HUES6 (cell line): ENCODE data around the gene AP1G2.

Experiments used
- H3K27ac ChIP-seq: 2 replicates; pipeline ENCODE4 v1.7.0; 2013; ENCODE audit warnings: low read depth, mild to moderate bottlenecking, low read length, inconsistent platforms
- H3K27me3 ChIP-seq: 2 replicates; pipeline ENCODE4 v1.6.1; 2013; ENCODE audit warnings: low read length; ENCODE audit not compliant: control insufficient read depth, insufficient read depth
- H3K36me3 ChIP-seq: 2 replicates; pipeline ENCODE4 v1.6.1; 2013; ENCODE audit warnings: low read length; ENCODE audit not compliant: control insufficient read depth, insufficient read depth
- H3K4me1 ChIP-seq: 2 replicates; pipeline ENCODE4 v1.6.1; 2013; ENCODE audit warnings: low read length; ENCODE audit not compliant: control insufficient read depth, insufficient read depth
- H3K4me3 ChIP-seq: 2 replicates; pipeline ENCODE4 v1.5.1; 2013; ENCODE audit warnings: low read depth, low read length
- H3K9ac ChIP-seq: one replicate; pipeline ENCODE4 v1.6.1; 2013; ENCODE audit warnings: mild to moderate bottlenecking, low read length
- H3K9me3 ChIP-seq: 2 replicates; pipeline ENCODE4 v1.6.1; 2013; ENCODE audit warnings: low read depth, low read length; ENCODE audit not compliant: control insufficient read depth, insufficient read depth

The AP1G2 gene

GRCh38 chr14:23533652-23534435 is 33.7 kb downstream of the AP1G2 start:
- Histone ChIP-seq H3K9ac (peak overlapping the region; percentile 12), H3K27ac (no peak overlapping the region), H3K4me1 (peaks cover 22% of the 10 kb centered on the region), H3K4me3 (no peak overlapping the region), H3K9me3 (no peaks in the 10 kb centered on the region), H3K27me3 (no peaks in the 10 kb centered on the region), H3K36me3 (peaks cover 39% of the 10 kb centered on the region)

DNA sequence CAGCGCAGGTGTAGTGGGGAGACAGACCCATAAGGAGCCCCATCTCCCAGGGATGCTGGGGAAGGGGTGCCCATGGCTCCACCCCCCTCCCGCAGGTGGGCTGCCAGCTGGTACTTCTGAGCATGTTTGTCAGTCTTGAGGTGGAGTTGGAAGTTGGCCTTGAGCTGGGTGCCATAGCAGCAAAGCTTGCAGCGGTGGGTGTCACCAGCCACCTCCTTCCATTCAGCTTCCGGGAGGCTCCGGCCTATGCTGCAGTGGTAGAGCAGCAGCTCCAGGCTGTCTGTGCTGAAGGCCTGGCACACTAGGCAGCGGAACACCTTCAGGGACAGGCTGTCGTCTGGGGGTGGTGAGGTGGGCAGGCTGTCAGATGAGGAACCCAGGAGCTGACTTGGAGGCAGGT is 34.9 kb downstream of the AP1G2 start:
- Histone ChIP-seq H3K27ac (no peak overlapping the region), H3K27me3 (no peaks in the 10 kb centered on the region), H3K36me3 (peaks cover 40% of the 10 kb centered on the region), H3K9me3 (no peaks in the 10 kb centered on the region), H3K4me3 (no peak overlapping the region), H3K4me1 (peaks cover 20% of the 10 kb centered on the region), H3K9ac (no peak overlapping the region)

DNA sequence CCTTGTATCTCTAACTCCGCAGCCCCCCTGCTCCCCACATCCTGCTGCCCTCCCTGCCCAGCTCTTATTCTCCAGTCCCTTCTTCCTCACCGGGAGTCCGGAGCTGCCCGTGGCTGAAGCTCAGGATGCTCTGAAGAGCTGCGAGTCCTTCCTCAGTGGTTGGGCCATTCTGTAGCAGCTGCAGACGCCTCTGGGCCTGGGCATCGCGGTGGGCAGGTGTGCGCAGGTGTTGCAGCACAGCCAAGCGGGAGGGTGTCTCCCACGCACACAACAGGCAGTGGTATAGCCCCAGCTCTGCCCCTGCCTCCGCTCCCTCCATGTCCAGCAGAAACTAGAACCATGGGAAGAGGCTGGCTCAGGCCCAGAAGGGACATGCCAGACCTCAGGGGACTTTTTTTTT is 36.2 kb downstream of the AP1G2 start:
- Histone ChIP-seq H3K4me1 (peaks cover 12% of the 10 kb centered on the region), H3K36me3 (peaks cover 53% of the 10 kb centered on the region), H3K4me3 (no peak overlapping the region), H3K9ac (no peak overlapping the region), H3K27ac (no peak overlapping the region), H3K27me3 (no peaks in the 10 kb centered on the region), H3K9me3 (no peaks in the 10 kb centered on the region)

DNA sequence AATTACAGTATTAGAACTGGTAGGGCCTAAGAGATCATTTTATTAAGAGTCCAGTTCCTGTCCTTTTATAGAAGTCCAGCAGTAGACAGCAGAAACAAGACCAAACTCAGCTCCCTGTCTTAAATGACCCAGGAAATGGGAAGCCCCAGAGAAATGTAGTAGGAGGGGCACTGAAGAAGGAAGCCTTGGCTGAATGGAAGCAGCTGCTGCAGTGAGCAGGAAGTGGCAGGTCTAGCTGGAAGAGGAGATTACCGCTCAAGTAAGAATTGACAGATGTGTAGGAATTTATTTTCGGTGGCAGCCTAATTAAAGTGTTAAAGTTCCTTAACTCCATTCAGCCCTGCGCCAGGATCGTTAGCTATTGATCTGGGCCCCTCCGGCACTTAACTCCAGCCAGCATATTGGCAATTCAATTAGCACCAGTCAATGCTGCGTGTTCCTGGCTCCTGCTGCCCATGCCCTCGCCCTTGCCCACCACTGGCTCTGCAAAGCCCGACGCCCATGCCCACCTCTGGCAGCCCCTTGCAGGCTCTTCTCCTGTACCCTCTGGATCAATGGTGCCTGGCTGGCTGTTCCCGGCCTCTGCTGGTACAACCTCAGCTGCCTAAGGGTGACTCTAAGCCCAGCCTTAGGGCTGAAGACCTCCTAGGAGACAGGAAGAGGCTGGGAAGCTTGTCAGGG is 37.1 kb downstream of the AP1G2 start:
- Histone ChIP-seq H3K4me3 (no peak overlapping the region), H3K36me3 (peaks cover 61% of the 10 kb centered on the region), H3K9ac (no peak overlapping the region), H3K9me3 (no peaks in the 10 kb centered on the region), H3K27ac (no peak overlapping the region), H3K4me1 (peaks cover 16% of the 10 kb centered on the region), H3K27me3 (no peaks in the 10 kb centered on the region)

DNA sequence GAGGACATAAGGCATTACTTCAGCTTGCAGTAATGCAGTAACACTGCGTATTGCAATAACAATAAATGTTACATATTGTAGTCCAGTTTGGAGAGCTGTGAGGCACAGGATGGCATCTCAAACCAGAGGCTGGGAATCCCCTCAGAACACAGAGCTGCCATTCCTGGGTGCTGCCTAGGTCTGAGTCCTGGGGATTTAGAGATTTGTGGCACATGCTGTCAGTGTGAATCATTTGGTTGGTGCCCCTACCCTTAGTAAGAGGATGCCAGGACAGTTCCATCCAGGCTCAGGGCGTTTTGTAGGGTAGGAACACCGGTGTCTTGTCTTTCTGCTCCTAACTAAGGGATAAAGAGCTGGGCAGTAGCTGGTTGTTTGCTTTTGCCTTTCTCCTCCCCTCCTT is 38.6 kb downstream of the AP1G2 start:
- H3K4me3 ChIP-seq, result no peak overlapping the region
- H3K27me3 ChIP-seq, result no peaks in the 10 kb centered on the region
- H3K9me3 ChIP-seq, result no peaks in the 10 kb centered on the region
- H3K4me1 ChIP-seq, result peaks cover 17% of the 10 kb centered on the region
- no peak overlapping the region for H3K27ac ChIP-seq
- H3K36me3 ChIP-seq, result peaks cover 54% of the 10 kb centered on the region
- no peak overlapping the region for H3K9ac ChIP-seq

DNA sequence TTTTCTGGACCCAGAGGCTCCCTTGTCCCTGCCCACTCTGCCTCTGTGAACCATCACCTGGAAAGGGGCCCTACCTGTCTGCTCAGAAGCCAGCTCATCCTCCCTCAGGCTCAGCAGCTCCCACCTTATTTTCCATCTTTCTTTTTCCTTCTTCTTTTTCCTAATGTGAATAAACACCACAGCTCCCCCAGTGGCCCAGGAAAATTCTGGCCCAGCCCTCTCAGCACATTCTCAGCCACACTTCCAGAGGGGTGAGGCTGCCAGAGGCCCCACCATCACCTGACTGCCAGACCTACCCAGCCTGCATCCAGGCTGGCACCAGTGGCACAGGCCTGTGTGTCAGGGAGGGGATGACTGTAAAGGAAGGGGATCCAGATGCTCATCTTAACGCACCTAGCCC is 39.0 kb downstream of the AP1G2 start:
- Histone ChIP-seq H3K4me1 (peaks cover 17% of the 10 kb centered on the region), H3K9ac (no peak overlapping the region), H3K27me3 (no peaks in the 10 kb centered on the region), H3K4me3 (no peak overlapping the region), H3K9me3 (no peaks in the 10 kb centered on the region), H3K27ac (no peak overlapping the region), H3K36me3 (peaks cover 51% of the 10 kb centered on the region)

- no peak overlapping the region for H3K27ac ChIP-seq
- no peak overlapping the region for H3K4me3 ChIP-seq
- H3K36me3 ChIP-seq, result peaks cover 40% of the 10 kb centered on the region
These were observed 42.0 kb downstream of the AP1G2 start for GRCh38 chr14:23525611-23526010.

GRCh38 chr14:23524954-23525353 is 42.6 kb downstream of the AP1G2 start:
- Histone ChIP-seq H3K9ac (no peak overlapping the region), H3K9me3 (no peaks in the 10 kb centered on the region), H3K4me3 (no peak overlapping the region), H3K27ac (no peak overlapping the region), H3K27me3 (no peaks in the 10 kb centered on the region), H3K36me3 (peaks cover 40% of the 10 kb centered on the region), H3K4me1 (peaks cover 21% of the 10 kb centered on the region)

More at GRCh38 chr14:23525611-23526010, 42.0 kb downstream of the AP1G2 start:
- Histone ChIP-seq H3K4me1 (peaks cover 18% of the 10 kb centered on the region), H3K27me3 (no peaks in the 10 kb centered on the region), H3K9ac (no peak overlapping the region), H3K9me3 (no peaks in the 10 kb centered on the region)

DNA sequence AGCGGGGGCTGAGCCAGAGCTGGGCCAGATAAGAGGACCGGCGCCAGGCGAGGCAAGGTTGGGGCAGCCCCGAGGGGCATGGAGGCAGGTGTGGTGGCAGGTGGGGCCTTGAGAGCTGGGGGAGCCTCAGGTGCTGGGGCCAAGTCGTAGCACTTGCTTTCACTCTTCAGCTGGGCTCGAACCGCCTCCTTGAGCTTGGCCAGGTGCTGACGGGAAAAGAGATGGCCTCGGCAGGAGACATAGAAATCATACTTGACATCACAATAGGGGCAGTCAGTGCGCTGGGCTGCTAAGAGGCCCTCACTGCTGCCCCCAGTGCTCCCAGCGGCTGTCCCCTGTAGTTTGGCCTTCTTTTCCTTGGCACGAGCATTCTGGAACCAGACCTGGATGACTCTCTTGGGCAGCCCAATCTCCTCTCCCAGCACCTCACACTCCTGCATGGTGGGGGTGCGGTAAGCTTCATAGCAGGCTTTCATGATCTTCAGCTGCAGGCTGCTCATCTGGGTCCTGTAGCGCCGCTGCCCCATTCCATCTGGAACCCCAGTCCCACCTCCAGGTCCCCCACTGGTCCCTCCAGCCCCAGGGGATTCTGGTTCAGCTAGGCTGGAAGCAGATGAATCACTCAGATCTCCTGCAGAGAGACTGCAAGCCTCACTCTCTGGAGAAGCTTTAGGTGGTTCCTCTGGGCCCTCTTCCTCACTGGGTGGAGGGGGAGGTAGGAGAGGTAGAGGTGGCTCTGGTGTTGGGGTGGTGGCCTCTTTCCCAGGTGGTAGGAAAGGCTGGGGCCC is 44.2 kb downstream of the AP1G2 start:
- no peak overlapping the region for H3K9ac ChIP-seq
- H3K27me3 ChIP-seq, result no peaks in the 10 kb centered on the region
- no peaks in the 10 kb centered on the region for H3K9me3 ChIP-seq
- peaks cover 29% of the 10 kb centered on the region for H3K36me3 ChIP-seq
- no peak overlapping the region for H3K4me3 ChIP-seq
- H3K27ac ChIP-seq, result no peak overlapping the region
- peaks cover 28% of the 10 kb centered on the region for H3K4me1 ChIP-seq

DNA sequence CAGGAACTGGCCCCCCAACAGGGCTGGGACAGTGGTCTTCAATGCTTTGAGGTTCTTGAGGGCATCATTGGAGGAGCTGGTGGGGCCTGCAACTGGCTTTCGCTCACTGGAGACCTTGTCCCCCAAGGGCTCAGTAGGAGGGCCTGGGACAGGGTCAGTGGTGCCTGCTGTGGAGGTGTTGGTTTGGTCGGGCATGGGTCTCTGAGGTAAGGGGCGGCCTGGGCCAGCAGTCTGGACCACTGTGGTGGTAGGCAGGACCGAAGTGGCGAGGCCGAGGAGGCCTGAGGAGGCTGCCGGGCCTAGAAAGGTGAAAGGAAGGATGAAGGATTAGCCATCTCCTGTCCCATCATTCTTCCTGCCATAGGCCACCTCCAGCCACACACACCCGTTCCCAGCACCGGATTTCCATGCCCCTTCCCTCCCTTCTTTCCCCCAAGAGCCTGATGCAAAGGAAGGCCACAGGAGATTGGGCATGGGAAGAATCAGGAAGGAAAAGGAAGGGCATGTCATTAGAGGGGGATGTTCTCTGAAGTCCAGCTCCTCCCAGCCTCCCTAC is 44.9 kb downstream of the AP1G2 start:
- H3K27me3 ChIP-seq, result no peaks in the 10 kb centered on the region
- H3K27ac ChIP-seq, result no peak overlapping the region
- H3K9me3 ChIP-seq, result no peaks in the 10 kb centered on the region
- no peak overlapping the region for H3K4me3 ChIP-seq
- no peak overlapping the region for H3K9ac ChIP-seq
- H3K36me3 ChIP-seq, result peaks cover 29% of the 10 kb centered on the region
- H3K4me1 ChIP-seq, result peaks cover 26% of the 10 kb centered on the region
